Measurements from ENCODE around the gene NDUFS8.

- TF ChIP-seq CTCF (conservative IDR thresholded peaks at IDR 0.05; ENCODE audit: low read length) (no peak), EZH2phosphoT487 (IDR thresholded peaks at IDR 0.05; ENCODE audit: borderline replicate concordance) (no peak)
These were observed 7.1 kb downstream of the NDUFS8 start for GRCh38 chr11:68037411-68038225.
